GM18868 (cell line): ENCODE data around the gene BPTF.
"Not testable (repeated sequence)": the region's sequence is repeated elsewhere in the genome, so short reads cannot be mapped to it uniquely, and the experiment has no call there.

Experiments
- ATAC-seq: cut with Tn5 transposase; IDR thresholded peaks from one replicate; pipeline ENCODE4 v1.9.1; 2021; ENCODE audit warnings: mild to moderate bottlenecking, moderate library complexity; ENCODE audit not compliant: unreplicated experiment

Gene BPTF

DNA sequence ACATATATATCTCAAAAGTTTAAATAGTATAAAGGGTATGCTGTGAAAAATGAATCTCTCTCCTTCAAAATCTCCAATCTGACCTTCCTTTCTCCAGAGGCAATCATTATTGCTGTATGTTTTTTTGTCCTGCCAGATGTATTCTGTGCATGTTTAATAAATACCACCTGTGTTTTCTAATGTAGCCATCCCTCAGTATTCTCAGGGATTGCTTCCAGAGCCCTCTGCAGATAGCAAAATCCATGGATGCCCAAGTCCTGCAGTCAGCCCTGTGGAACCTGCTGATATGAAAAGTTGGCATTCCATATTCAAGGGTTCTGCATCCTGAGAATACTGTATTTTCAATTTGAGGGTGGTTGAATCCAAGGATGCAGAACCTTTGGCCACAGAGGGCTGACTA, 42.9 kb downstream of the BPTF start:
- no peak for ATAC-seq

DNA sequence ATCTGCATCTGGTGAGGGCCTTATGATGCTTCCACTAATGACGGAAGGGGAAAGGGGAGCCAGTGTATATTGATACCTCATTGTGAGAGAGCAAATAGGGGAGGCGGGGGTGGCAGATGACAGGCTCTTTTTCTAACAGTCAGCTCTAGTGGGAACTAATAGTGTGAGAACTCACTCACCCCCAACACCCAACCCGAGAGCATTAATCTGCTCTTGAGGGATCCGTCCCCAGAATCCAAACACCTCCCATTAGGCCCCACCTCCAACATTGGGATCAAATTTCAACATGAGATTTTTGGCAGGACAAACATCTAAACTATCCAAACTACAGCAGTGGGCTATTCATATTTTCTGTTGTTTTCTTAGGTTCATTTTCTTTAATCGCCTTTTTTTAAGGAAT, 54.4 kb downstream of the BPTF start:
- ATAC-seq: no peak

DNA sequence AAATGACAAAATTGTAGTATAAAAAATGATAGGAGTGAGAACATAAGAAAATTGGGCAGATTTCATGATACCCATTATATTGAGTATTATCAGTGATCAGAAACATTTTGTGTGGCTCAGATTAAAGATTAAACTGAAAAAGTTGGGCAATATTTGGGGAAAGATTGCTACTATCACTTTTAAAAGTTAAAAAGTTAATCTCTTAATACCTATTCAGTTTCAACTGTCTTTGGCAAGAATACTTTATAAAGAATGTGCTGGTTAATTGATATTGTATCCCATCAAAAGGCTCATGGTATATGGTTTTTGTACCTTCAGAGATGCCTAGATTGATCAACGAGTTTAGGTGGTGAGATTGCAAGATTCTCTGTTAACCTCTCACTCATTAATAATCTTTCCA, 55.8 kb downstream of the BPTF start:
- ATAC-seq: no peak

DNA sequence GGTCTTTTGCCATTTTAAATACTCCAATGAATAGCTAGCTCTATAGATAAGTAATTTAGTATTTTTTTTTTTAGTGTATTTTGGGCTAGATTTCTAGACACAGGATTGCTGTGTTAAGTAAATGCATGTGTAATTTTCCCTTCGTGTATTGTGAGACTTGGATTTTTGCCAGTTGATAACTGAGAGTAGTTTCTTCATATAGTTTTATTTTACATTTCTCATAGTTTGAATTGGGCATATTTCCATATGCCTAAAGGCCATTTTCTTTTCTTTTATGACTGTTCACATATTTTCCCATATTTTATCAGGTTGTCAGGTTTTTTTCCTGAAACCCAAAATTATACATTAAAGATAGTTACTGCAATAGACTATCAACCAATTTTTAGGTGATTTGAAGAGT, 59.4 kb downstream of the BPTF start:
- no peak for ATAC-seq

DNA sequence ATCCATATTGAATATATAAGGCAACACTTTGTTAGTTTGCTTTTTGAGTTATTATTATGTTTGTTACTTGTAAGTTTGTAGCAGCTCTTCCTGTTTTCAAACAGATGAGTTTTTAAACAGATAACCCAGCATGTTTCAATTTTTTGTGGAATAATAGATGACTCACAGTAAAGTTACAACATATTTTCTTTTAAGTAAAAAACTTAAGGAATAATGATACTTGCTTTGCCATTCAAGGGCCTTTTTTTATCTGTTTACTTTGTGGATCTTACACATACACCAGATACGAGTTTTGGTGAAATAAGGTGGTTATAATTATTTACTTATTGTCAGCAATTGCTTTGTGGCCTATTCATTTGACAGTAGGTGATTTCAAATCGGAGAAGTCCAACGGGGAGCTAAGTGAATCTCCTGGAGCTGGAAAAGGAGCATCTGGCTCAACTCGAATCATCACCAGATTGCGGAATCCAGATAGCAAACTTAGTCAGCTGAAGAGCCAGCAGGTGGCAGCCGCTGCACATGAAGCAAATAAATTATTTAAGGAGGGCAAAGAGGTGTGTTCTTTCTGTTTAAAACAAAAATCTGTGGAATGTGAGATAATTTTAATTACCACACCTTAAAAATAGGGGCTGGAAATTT, 66.3 kb downstream of the BPTF start:
- ATAC-seq: no peak

DNA sequence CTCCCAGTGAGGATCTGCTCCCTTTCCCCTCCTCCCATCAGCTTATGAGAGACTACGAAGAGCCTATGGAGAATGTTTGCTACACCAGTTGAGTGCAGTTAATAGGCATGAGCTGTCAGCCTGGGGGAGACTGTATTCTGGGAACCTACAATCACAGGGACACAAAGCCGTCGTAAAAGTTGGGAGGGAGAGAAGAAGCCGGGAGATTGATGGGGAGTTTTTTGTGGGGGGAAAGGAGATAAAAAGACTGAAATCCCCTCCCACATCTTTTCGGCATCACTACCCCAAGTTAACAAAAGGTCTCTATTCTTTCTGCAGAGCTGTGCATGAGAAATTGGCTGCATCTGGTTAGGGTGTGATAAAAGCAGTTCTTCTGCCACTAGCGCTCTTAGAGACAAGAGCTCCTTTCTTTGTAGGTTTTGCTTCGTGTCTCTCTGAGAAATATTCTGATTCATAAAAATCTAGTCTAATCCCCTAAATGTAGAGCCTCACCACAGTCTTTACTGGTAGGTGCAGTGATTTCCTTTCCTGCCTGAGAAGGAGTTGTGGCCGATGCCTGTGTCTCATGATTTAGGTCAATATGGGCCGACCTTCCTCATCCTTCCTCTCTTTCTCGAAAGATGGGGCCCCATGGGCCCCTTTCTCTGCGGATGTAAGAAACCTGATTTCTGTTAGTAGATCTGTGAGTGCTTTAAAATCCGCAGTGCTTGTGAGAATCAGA, 77.4 kb downstream of the BPTF start:
- no peak for ATAC-seq

DNA sequence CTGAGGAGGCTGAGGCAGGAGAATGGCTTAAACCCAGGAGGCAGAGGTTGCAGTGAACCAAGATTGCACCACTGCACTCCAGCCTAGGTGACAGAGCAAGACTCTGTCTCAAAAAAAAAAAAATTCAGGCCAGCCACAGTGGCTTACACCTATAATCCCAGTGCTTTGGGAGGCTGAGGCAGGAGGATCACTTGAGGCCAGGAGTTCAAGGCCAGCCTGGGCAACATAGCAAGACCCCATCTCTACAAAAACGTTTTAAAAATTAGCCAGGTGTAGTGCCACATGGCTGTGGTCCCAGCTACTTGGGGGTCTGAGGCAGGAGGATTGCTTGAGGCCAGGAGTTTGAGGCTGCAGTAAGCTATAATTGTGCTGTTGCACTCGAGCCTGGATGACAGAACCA, 80.0 kb downstream of the BPTF start:
- not testable (repeated sequence) for ATAC-seq

DNA sequence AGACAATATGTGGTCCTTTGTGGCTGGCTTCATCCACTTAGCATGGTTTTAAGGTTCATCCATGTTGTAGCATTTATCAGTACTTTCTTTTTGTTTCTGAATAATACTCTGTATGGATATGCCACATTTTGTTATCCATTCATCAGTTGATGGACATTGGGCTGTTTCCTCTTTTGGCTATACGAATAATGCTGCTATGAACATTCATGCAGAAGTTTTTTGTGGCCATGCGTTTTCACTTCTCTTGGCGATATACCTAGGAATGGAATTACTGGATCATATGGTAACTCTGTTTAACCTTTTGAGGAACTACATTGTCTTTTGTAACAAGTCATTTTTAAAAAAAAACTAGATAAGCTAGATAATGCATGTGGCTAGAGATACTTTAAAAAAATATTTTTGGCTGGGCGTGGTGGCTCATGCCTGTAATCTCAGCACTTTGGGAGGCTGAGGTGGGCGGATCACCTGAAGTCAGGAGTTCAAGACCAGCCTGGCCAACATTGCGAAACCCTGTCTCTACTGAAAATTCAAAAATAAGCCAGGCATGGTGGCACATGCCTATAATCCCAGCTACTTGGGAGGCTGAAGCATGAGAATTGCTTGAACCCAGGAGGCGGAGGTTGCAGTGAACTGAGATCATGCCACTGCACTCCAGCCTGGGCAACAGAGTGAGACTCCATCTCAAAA, 85.0 kb downstream of the BPTF start:
- ATAC-seq: not testable (repeated sequence)

DNA sequence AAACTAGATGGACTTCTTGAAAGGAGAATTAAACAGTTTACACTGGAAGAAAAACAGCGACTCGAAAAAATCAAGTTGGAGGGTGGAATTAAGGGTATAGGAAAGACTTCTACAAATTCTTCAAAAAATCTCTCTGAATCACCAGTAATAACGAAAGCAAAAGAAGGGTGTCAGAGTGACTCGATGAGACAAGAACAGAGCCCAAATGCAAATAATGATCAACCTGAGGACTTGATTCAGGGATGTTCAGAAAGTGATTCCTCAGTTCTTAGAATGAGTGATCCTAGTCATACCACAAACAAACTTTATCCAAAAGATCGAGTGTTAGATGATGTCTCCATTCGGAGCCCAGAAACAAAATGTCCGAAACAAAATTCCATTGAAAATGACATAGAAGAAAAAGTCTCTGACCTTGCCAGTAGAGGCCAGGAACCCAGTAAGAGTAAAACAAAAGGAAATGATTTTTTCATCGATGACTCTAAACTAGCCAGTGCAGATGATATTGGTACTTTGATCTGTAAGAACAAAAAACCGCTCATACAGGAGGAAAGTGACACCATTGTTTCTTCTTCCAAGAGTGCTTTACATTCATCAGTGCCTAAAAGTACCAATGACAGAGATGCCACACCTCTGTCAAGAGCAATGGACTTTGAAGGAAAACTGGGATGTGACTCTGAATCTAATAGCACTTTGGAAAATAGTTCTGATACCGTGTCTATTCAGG, 85.9 kb downstream of the BPTF start:
- ATAC-seq: no peak

DNA sequence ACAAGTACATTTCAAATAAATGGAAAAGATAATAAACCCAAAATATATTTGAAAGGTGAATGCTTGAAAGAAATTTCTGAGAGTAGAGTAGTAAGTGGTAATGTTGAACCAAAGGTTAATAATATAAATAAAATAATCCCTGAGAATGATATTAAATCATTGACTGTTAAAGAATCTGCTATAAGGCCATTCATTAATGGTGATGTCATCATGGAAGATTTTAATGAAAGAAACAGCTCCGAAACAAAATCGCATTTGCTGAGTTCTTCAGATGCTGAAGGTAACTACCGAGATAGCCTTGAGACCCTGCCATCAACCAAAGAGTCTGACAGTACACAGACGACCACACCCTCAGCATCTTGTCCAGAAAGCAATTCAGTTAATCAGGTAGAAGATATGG, 86.8 kb downstream of the BPTF start:
- no peak for ATAC-seq

DNA sequence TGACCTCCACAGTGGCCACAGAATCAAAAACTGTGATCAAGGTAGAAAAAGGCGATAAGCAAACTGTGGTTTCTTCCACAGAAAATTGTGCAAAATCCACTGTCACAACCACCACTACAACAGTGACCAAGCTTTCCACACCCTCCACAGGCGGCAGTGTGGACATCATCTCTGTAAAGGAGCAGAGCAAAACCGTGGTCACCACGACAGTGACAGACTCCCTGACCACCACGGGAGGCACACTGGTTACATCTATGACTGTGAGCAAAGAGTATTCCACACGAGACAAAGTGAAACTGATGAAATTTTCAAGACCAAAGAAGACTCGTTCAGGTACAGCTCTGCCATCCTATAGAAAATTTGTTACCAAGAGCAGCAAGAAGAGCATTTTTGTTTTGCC, 87.4 kb downstream of the BPTF start:
- no peak for ATAC-seq

DNA sequence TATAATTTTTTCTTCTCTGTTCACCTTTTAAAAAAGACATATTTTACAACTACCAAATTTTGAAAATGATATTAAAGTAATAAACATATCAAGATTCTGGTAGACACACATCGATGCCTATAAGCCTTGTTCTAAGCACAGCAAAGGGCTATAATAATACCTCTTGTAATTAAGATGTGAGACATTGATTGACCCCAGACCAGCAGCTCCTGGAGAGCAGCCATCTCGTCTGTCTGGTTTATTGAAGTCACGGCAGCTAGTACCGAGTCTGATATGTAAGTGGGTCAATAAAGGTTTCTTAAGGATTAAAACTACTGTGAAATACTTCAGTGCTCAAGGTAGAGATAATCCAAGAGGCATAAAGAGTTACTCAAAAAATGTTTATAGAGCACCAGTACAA, 94.9 kb downstream of the BPTF start:
- ATAC-seq: no peak

DNA sequence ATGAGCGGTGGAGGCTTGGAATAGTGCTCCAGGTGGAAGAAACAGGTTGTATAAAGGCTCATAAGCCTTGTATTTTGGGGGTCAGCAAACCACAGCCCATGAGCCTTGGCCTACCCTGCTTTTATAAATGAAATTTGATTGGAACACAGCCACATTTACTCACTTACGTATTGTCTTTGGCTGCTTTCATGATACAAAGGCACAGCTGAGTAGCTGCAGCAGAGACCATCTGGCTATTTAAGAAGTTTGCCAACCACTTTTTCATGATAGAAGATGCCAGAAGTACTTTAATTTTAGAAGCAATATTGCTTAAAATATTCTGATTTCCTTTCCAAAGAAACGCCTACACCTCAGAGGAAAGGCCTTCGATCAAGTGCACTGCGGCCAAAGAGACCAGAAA, 97.2 kb downstream of the BPTF start:
- no peak for ATAC-seq

DNA sequence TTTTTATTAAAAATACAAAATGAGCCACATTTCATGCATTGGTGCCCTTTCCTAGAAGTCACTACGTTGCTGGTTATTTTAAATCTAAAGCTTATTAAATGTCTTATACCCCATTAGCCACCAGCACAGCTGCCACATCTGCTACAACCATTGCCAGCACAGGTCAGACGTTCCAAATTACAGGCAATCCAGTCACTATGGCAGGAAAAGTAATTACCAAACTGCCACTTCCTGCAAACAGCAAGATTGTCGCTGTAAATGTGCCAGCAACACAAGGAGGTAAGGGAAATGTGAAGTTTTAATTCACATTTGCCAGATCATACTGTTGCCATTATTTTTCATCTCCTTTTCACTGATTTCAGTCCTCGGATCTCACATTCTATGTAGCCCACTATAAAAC, 103.5 kb downstream of the BPTF start:
- ATAC-seq: not testable (repeated sequence)

DNA sequence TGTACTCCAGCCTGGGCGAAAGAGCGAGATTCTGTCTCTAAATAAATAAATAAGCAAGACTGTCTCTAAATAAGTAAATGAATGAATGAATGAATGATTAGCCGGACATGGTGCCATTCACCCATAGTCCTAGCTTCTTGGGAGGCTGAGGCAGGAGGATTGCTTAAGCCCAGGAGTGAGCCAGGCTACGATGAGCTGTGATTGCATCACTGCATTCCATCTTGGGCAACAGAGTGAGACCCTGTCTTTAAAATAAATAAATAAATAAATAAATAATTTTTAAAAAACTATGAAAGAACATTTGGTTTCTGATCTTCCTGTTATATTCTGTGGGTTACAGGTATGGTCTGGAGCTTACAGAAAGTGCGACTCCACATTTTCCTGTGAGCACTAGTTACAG, 105.9 kb downstream of the BPTF start:
- ATAC-seq: no peak

DNA sequence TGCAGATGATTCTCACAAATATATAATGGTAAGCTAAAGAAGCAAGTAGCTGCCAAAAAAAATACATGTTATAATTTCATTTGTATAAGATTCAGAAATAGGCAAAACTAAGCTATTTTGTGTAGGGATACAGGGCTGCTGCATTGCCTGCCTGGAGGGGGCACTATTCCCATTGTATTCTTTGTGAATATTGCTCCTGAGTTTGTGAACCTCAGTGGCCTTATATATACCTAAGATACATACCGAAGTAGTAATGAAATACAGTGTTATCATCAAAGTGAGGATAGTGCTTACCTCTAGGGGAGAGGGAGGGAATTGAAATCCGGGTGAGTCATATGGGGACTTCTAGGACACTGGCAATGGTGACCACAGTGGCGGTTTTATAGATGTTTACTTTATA, 117.5 kb downstream of the BPTF start:
- no peak for ATAC-seq

DNA sequence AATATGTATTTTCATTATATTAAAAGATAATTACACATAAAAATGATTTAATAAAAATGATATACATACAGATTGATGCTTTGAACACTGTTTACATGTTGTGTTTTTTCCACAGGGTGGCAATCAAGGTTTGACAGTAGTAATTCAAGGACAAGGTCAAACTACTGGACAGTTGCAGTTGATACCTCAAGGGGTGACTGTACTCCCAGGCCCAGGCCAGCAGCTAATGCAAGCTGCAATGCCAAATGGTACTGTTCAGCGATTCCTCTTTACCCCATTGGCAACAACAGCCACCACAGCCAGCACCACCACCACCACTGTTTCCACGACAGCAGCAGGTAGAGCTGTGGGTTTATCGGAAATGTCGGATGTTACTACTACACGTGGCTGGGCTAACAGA, 118.7 kb downstream of the BPTF start:
- ATAC-seq: no peak

DNA sequence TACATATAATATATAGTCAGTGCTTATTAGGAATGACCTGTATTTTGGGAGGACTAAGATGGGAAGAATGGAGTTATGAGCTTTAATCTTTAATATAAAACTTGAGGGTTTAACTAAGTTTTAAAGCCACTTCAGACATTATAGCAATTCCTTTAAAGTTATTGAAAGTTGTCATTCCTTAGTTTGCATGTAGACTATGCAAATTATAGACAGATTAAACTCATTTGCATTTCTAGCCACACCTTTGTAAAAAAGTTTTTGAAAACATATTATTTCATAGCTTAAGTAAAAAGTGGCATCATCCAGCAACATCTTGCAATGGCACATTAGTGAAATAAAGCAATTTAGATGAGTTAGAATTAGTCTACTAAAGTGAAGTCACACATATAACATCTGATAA, 121.2 kb downstream of the BPTF start:
- ATAC-seq: no peak

DNA sequence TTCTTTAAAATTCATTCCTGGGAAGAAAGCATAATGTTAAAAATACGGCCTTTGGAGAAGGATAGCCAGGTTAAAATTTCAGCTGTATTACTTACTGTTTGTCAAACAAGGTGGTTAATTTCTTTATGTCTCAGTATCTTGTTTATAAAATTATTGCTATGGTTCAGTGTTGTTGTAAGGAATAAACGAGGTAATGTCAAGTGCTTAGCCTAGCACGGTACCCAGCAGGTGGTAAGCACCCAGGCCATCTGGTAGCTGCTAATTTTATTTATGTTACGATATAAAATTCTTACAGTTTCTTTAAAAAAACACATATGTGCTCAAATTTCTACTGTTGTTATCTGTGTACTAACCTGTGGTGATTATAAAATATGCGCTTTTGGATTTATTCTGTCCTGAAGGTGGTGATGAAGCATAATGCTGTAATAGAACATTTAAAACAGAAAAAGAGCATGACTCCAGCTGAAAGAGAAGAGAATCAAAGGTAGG, 122.1 kb downstream of the BPTF start:
- no peak for ATAC-seq

DNA sequence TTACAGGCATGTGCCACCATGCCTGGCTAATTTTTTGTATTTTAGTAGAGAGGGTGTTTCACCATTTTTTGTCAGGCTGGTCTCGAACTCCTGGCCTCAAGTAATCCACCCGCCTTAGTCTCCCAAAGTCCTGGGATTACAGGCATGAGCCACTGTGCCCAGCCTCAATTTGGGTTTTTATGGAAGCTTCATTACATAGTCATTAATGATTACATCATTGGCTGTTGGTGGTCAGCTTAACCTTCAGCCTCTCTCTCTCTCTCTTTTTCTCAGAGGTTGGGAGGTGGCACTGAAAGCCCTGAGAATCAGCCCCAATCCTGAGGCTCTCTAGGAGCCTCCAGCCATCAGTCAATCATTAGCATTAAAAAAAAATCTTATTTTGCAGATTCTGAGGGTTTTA, 125.6 kb downstream of the BPTF start:
- ATAC-seq: no peak

DNA sequence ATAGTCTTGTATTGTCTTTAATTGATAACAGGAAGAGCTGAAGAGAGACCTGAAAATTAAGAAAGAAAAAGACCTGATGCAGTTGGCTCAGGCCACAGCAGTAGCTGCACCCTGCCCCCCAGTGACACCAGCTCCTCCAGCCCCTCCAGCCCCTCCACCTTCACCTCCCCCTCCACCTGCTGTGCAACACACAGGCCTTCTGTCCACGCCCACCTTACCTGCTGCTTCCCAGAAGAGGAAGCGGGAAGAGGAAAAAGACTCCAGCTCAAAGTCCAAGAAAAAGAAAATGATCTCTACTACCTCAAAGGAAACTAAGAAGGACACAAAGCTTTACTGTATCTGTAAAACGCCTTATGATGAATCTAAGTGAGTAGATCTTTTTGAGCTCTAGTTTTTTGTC, 134.2 kb downstream of the BPTF start:
- no peak for ATAC-seq

DNA sequence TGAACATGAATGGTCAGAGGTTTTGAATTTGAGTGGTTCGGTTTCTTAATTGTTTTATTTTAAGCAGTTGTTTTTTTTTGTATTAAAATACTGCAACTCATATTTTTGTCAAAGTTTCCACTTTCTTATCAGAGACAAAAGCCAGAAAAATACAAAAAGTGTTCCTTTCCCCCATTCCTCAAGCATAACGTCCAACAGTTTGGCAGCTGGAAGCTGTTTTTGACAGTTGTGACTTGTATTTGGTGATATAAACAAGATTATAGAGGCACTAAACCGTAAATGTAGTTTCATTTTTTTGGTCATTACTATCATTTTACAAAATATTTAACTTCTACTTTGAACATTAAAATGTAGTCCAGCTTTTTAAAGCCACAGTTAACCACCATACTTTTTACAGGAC, 135.0 kb downstream of the BPTF start:
- not testable (repeated sequence) for ATAC-seq
